IPS-11a (cell line): ENCODE data around the gene SHC4.
"Not testable (repeated sequence)": the region's sequence is repeated elsewhere in the genome, so short reads cannot be mapped to it uniquely, and the experiment has no call there.

Experiments used
- H3K4me3 ChIP-seq: one replicate; pipeline ENCODE4 v1.5.1; 2013; ENCODE audit warnings: low read depth, low read length, control low read depth

SHC4 gene

DNA sequence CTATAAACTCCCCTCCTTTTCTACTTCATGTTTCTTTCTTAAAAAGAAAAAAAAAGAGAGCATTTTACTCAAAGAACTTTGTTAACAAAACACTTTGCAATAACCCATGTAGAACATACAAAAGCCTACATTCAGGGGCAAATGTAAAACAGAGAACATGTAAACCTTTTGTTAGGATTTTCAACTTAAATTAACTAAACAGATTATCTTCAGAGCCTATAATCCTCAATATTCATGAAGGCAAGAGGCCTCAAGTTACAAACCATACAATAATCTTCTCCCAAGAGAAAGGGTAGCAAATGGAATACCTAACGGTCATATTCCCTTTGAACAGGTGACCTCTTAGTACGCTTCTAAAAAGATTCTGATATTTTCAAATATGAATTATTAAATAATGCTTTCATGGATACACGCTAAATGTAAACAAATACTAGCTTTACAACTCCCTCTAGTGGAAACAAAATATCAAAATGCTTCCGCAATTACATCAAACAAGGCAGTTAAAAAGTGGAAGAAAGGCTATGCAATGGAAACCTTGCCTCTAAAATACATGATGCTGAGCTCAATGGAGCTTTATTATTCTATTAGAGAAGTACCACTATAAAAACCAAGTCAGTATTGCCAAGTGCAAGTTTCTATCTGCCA, 162.8 kb downstream of the SHC4 start:
- no peak overlapping the region for H3K4me3 ChIP-seq

GRCh38 chr15:48800245-48800644, 163.5 kb downstream of the SHC4 start:
- H3K4me3 ChIP-seq, result no peak overlapping the region

- H3K4me3 ChIP-seq, result no peak overlapping the region
These were observed 165.4 kb downstream of the SHC4 start for GRCh38 chr15:48798319-48798718.

DNA sequence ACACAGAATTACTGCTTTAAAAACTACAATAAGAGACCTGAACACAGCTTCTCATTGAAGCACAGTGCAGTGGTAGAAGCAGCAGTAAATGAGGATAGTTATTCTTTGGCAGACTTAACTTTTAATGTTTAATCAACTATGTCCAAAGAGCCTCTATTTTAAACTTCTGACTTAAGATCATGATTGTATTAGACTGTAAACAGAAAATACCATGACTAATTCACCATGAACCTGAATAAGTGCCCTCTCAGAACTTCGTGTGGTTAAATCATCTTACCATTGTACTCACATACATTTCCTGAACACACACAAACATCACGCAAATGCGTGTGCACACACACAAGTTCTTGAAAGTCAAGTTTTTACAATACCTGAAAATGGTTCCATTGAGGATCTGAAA, 166.8 kb downstream of the SHC4 start:
- no peak overlapping the region for H3K4me3 ChIP-seq

DNA sequence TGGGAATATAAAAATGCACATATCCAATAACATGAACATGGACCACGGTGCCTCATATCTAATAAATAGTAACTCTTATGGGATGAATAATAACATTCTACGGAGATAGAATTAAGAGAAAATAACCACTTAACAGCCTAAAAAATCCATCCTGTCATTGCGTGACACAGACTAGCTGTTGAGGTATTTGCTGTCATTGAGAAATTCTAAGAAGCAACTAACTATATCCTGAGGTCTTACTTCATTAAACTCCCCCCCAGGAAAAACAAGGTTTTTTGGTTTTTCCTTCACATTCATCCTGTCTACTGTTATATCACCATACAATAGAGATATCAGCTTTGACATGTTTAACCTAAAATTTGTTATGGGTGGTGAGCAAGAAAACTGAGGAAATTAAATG, 167.2 kb downstream of the SHC4 start:
- H3K4me3 ChIP-seq, result no peak overlapping the region

GRCh38 chr15:48795901-48796300, 167.8 kb downstream of the SHC4 start:
- no peak overlapping the region for H3K4me3 ChIP-seq

GRCh38 chr15:48794697-48795134, 169.0 kb downstream of the SHC4 start:
- no peak overlapping the region for H3K4me3 ChIP-seq

DNA sequence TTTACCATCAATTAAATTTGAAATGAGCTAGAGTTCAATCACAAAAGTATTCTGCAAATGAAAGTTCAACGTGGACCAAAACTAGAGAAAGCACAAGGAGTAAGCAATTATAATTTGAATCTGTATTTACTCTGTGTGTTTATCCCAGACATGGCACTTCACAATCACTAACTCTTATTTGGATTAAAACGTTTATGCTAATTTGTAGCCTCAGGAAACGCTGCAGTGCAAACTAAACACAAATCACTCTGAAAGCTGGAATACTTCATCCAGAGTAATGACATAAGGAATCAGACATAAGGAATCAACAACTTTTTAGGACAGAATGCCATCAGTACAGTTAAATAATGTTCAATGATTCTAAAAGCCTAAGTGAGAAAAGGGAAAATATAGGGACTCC, 171.3 kb downstream of the SHC4 start:
- no peak overlapping the region for H3K4me3 ChIP-seq

GRCh38 chr15:48790466-48791115, 173.1 kb downstream of the SHC4 start:
- H3K4me3 ChIP-seq, result not testable (repeated sequence)

DNA sequence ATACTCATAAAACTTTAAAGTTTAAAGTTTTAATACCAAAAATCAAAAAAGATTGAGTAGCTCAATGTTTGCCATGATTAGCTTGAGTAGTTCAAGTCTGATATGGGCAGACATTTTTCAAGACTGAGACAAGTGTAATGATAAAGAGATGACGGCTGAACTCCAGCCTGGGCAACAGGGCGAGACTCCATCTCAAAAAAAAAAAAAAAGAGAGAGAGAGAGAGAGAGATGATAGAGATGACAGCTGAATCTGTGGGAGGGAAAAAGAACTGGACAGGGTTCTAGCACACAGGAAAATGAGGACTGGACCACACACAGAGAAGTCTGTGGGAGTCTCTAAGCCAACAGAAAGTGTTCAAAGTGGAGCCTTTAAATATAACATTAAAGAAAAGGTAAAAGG, 178.0 kb downstream of the SHC4 start:
- H3K4me3 ChIP-seq, result no peak overlapping the region

DNA sequence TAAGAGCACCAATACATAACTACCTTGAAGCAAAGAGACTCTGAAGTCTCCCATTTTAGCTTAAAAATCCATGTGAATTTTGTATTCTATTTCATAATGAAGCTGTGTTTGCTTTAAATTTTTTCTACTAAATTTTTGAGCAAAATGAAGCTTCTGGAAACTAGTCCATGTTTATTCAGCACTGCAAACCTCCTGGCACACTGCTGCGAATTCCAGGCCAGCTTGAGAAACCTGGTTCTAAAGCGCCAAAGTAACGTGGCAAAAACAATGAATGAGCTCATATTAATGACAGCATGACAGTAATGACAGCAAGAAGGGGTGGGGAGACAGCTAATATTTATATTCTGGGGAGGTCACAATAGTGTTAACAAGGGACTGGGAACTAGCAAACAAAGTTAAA, 178.5 kb downstream of the SHC4 start:
- H3K4me3 ChIP-seq, result no peak overlapping the region

- no peak overlapping the region for H3K4me3 ChIP-seq
These were observed 179.0 kb downstream of the SHC4 start for GRCh38 chr15:48784756-48785155.

- no peak overlapping the region for H3K4me3 ChIP-seq
These were observed 180.8 kb downstream of the SHC4 start for GRCh38 chr15:48782911-48783310.

DNA sequence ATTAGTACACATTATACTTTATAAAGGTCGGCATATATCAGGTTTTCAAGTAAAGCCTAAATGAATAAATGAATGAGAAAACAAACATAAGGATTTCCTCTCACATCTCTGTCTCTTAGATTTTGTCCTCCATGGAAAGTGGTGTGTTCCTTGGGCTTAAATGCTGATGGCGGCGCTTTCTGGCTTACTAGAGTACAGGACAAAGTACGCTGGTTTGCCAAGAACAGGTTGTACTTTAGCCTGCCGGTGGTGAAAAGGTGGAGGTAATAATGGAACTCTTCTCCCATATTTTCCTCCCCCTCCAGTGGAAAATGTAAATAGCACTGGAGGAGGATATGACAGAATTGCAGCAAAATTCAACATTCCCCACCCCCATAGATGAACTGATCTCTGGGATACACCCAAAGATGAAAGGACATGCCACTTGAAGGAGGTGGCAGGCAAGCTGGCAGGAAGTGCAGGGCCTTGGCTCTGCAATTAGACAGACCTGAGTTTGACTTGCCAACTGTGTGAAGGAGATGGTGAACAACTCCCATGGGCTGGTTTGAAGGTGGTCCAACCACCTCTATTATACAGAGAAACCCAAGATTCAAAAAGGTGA, 182.1 kb downstream of the SHC4 start:
- no peak overlapping the region for H3K4me3 ChIP-seq

DNA sequence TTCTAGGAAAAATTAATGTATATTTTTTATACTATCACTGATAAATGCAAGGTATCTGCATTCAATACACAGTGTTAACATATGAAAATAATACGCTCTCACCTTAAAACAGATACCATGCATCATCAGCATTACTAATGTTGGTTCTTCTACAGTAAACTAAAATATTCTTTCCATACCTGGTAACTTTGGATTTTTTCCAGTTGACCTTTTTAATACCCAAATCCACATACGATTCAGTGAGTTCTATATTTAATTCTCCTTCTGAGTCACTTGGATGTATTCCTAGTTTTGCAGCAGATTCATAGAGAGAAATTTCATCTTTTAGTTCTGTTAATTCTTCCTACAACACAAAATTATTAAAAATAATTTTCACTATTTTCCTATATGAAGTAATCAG, 182.7 kb downstream of the SHC4 start:
- H3K4me3 ChIP-seq, result no peak overlapping the region

DNA sequence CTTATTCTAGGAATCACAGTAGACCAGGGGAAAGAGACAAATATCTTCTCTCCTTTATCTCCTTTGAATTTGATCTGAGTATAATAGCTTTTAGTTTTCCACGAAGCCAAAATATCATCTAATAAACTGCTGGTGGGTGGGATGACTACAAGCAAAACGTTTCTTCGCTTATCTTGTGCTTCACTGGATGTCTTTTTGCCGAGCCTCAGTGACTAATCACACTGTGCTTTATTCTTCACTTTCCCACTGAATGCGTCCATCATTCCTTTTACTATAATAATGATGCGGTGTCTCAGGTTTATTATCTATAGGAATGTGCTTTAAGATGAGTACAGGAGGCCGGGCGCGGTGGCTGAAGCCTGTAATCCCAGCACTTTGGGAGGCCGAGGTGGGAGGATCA, 185.4 kb downstream of the SHC4 start:
- no peak overlapping the region for H3K4me3 ChIP-seq

DNA sequence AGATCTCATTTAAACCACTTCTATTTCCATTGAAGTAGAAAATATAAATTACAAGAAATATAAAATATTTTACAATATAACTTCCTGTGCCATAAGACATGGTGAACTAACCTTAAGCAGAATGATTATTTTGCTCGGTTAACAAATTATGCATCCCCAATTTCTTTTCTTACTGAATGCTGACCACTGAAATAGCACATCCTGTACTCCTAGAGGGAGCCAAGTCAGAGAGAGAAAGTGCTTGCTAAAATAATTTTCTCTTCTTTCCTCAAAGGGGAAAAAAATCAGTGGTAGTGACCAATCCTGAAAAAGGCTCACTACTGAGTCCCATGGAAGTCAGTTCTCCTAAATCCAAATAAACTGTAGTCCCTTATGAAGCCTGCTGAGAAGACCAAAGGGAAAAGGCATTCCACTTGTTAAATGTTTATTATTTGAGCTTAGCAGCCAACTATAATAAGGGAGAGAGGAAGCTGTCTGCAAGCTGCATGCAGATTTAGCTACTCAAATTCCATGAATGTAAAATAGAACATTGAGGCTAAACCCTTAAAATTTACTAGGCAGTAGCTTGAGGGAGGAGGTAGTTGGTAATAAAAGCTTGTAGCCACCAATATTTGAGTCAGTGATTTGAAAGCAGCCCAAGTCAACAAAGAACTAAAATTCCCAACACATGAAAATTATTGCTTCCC, 185.9 kb downstream of the SHC4 start:
- no peak overlapping the region for H3K4me3 ChIP-seq

DNA sequence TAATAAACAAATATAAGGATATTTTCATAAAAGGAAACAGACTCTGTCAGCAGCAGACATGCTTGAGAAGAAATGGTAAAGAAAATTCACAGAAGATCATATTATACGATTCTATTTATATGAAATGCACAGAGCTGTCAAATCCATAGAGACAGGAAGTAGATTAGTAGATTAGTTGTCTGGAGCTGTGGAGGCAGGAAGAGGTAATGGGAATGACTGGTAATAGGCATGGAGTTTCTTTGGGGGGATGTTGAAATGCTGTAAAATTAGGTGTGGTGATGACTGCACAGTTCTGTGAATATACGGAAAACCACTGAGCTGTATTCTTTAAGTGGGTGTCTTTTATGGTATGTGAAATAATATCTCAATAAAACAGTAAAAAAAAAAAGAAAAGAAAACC, 188.2 kb downstream of the SHC4 start:
- no peak overlapping the region for H3K4me3 ChIP-seq

DNA sequence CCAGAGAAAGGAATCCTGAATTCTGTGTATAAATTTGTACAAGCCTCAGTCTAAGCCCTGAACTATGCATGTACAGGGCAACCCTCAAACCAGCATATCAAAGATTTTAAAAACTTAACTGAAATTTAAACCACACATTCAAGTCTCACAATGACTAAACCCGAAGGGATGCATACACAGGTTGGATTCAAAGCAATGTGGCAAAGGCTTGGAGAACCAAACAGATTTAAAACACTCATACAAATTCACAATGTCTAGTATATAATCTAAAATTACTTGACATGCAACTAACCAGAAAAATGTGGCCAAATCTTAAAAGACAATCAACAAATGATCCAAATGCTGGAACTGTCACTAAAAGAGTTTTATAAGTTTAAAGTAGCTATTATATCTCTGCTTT, 189.2 kb downstream of the SHC4 start:
- no peak overlapping the region for H3K4me3 ChIP-seq
